BJ (cell line): ENCODE results near the gene FAM163A. TPM values are rescaled to one million over a fixed set of nuclear protein-coding genes. Genes with fewer than 3 reads are reported as not detected.

ENCODE experiments used
- CTCF ChIA-PET: fragments of 350-600 bp; formaldehyde crosslinking; extraction: SDS; loops from one replicate; lab custom pipeline; 2021; ENCODE audit warnings: antibody characterized with exemption, inconsistent platforms; lab: Yijun Ruan, JAX
- POLR2A ChIA-PET: fragments of 300-600 bp; sonication (Branson Sonifier 250); formaldehyde crosslinking; extraction: SDS; loops from one replicate; lab custom pipeline; 2021; ENCODE audit warnings: antibody characterized with exemption; lab: Charles Lee
- DNase-seq: peaks from one replicate; pipeline ENCODE4 v3.0.0-alpha.2; 2011; ENCODE audit warnings: low read depth
- H3K27me3 ChIP-seq: 2 replicates; pipeline ENCODE4 v1.6.0; 2011; ENCODE audit warnings: low read length; ENCODE audit not compliant: control insufficient read depth, insufficient read depth
- H3K36me3 ChIP-seq: 2 replicates; pipeline ENCODE4 v1.5.1; 2011; ENCODE audit warnings: low read length; ENCODE audit not compliant: control insufficient read depth, insufficient read depth
- H3K4me3 ChIP-seq: 2 replicates; pipeline ENCODE4 v1.5.1; 2011; ENCODE audit warnings: low read depth, mild to moderate bottlenecking, control low read depth, low read length
- CTCF ChIP-seq: IDR thresholded peaks from 2 replicates; pipeline ENCODE4 v1.5.1; 2011; ENCODE audit warnings: low read depth, mild to moderate bottlenecking, control low read depth, inconsistent platforms, low read length, moderate library complexity; ENCODE audit not compliant: insufficient read depth
- polyA plus RNA-seq: library from polyadenylated mRNA; depleted of rRNA; stranded (reverse); fragments of >200 nt; gene quantifications from 2 replicates; pipeline ENCODE4 v1.2.3, GENCODE V29; 2011

The FAM163A gene
- polyA plus RNA-seq, 1 experiment = not detected

DNA sequence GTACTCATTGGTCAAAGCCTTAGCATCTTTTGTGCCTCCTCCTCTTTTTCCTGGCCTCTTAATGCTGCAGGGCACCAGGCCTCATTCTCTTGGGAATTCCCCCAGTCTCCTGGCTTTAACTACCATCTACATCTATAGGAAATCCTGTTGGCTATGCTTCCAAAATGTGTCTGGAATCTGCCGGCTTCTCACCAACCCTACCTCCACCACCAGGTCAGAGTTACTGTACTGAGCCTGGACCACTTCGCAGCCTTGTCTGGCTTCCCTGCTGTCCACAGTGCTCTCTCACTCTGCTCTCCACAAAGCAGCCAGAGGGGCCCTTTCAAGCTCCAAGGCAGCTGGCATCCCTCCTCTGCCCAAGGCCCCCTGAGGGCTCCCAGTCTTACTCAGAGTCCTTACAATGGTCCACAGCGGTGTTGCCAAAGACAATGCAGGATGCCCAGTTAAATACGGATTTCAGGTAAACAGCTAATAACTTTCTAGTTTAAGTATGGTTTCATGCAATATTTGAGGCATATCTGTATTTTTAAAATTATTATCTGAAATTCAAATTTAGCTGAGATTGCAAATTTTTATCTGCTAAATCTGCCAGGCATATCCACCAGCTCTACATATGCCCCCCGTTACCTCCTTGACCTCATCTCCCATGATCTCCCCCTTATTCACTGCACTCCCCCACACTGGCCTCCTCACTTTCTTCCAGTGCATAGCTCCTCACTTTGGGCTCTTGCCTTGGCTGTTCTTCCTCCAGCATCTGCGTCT lies 34.5 kb upstream of the FAM163A start:
- no peaks in the 10 kb centered on the region for H3K36me3 ChIP-seq
- no peak for TF ChIP-seq CTCF
- H3K4me3 ChIP-seq = no peak overlapping the region
- CTCF ChIA-PET = interaction anchor here (12.4 kb wide), 1 partner anchor 104 kb away, joined by 447 read pairs; no protein-coding TSS in a partner anchor
- no peak for DNase-seq
- POLR2A ChIA-PET = no interaction called here
- no peaks in the 10 kb centered on the region; the same call in 1 of the 2 replicates for H3K27me3 ChIP-seq

DNA sequence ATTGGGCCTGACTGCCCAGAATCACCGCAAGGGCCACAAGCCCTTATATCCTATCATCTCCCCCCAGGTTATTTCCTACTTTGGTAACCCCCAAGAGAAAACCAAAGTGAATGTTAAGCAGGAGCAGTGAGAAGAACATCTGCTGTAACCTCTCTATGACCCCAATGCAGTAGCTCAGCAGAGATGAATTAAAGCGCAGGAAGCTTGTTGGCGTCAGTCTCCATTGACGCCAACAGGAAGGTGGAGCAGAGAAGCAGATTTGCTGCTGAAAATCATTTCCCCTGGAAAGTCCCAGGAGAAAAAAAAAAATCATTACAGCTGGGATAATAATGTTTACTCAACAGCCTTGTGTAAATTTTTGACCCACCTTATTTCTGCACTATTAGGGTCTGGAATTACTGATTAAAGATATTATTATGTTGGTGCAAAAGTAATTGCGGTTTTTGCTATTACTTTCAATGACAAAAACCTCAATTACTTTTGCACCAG lies 33.2 kb upstream of the FAM163A start:
- CTCF ChIA-PET = interaction anchor here (12.4 kb wide), 1 partner anchor 103 kb away, joined by 447 read pairs; no protein-coding TSS in a partner anchor
- H3K36me3 ChIP-seq = no peaks in the 10 kb centered on the region
- TF ChIP-seq CTCF = no peak
- no peaks in the 10 kb centered on the region; the same call in 1 of the 2 replicates for H3K27me3 ChIP-seq
- POLR2A ChIA-PET = no interaction called here
- no peak for DNase-seq
- no peak overlapping the region for H3K4me3 ChIP-seq

GRCh38 chr1:179714159-179714558 lies 28.9 kb upstream of the FAM163A start:
- H3K4me3 ChIP-seq = no peak overlapping the region
- CTCF ChIA-PET = interaction anchor here (3.0 kb wide), 1 partner anchor 96 kb away, joined by 14 read pairs; no protein-coding TSS in a partner anchor
- POLR2A ChIA-PET = no interaction called here
- H3K27me3 ChIP-seq = no peaks in the 10 kb centered on the region
- H3K36me3 ChIP-seq = no peaks in the 10 kb centered on the region
- no peak for DNase-seq
- no peak for TF ChIP-seq CTCF

- ChIA-PET CTCF (interaction anchor here (3.0 kb wide), 1 partner anchor 95 kb away, joined by 14 read pairs; no protein-coding TSS in a partner anchor), POLR2A (no interaction called here)
- no peaks in the 10 kb centered on the region for H3K36me3 ChIP-seq
- no peak overlapping the region for H3K4me3 ChIP-seq
- no peak for DNase-seq
- no peak for TF ChIP-seq CTCF
- no peaks in the 10 kb centered on the region for H3K27me3 ChIP-seq
Observed at GRCh38 chr1:179714623-179715022, 28.5 kb upstream of the FAM163A start.

DNA sequence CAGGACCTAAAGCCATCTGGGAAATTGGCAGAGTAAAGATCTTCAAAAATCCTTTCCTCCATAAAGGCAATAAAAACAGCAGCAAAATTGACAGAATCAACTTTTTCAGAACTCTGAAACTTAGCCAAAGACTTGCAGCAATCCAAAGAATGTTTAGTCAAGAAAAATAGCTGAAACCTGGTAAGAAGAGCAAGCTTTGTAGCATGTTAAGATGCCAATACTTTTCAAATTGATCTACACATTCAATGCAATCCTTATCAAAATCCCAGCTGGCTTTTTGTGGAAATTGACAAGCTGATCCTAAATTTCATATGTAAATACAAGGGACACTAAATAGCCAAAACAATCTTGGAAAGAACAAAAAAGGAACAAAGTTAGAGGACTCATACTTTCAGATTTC lies 23.8 kb upstream of the FAM163A start:
- CTCF ChIA-PET = no interaction called here
- Histone ChIP-seq H3K27me3 (no peaks in the 10 kb centered on the region), H3K36me3 (no peaks in the 10 kb centered on the region), H3K4me3 (no peak overlapping the region)
- POLR2A ChIA-PET = no interaction called here
- TF ChIP-seq CTCF = no peak
- no peak for DNase-seq
